Measurements from ENCODE around the gene CD59.

GRCh38 chr11:33709466-33709865, 26.8 kb downstream of the CD59 start:
- TF ChIP-seq CTCF (IDR thresholded peaks at IDR 0.05 in 4 of 5, conservative IDR thresholded peaks at IDR 0.05 in 1 of 5) (no peak), POLR2A (IDR thresholded peaks at IDR 0.05) (no peak)
